SK-N-SH treated with all-trans-retinoic acid at 6 μM for 48 hours (cell line): ENCODE measurements around the gene C1orf141.

ENCODE experiments used
- ZFP3 ChIP-seq: fragments of 250-450 bp; sonication (Bioruptor Pico); IDR thresholded peaks from 2 replicates; pipeline ENCODE4 v1.5.0; 2020; ENCODE audit warnings: mild to moderate bottlenecking, moderate library complexity
- ZFP30 ChIP-seq: fragments of 450-650 bp; formaldehyde crosslinking; IDR thresholded peaks from 2 replicates; pipeline ENCODE4 v1.5.0; 2022; ENCODE audit warnings: mild to moderate bottlenecking, moderate library complexity

DNA sequence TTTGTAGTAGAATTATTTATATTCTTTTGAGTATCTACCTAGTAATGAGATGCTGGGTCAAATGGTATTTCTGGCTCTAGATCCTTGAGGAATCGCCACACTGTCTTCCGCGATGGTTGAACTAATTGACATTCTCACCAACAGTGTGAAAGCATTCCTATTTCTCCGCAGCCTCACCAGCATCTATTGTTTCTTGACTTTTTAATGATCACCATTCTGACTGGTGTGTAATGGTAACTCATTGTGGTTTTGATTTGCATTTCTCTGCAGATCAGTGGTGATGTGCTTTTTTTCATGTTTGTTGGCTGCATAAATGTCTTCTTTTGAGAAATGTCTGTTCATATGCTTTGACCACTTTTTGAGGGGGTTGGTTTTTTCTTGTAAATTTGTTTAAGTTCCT, 16.2 kb upstream of the C1orf141 start:
- TF ChIP-seq ZFP30 (CRISPR knock-in tag) (no peak), ZFP3 (CRISPR knock-in tag) (no peak)
